ENCODE results near the gene SPRR2F.
"Not testable (repeated sequence)": the region's sequence is repeated elsewhere in the genome, so short reads cannot be mapped to it uniquely, and the experiment has no call there.

SPRR2F gene

DNA sequence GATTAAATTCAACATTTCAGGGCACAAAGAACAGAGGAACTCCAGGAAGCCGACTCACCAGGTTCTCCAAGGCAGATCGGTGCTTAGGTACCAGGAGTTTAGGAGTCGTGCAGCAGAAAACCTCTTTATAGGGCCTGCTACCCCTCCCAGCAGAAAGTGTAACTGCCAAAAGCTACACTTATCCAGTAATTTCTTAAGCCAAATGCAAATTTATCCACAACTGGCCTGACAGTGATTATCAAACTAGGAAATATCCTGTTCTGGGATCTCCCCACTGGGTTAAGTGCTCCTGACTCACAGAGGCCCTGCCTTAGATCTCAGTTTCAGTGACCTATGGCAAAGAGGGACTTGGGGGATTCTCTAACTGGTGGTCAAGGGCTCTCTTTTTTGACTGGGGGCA, at the start of gene SPRR2F:
Gene SPRR2F (minus strand): TSS at position 101 of the 400 bp plus-strand sequence. CDS start 783 bp downstream, outside the sequence.
- DNase-seq = no peak

DNA sequence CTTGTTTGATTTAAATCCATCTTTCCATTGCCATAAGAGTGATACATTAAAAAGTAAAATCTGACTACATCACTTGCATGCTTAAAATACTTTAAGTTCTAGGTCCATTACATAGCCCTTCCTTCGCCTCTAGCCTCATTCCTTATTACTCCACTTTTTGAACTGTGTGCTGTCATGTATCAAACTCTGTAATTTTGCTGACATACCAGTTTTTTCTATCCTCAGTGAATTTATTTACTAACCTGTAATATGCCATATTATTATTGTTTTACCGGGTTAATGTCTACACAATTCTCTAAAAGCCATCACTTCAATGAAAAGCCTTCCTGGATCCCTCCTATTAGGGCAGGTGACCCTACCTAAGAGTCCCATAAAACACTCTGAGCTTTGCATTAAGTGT, 42.2 kb upstream of the SPRR2F start:
- no peak for DNase-seq

- no peak for DNase-seq
Measured at GRCh38 chr1:153152481-153152880, 39.2 kb upstream of the SPRR2F start.

DNA sequence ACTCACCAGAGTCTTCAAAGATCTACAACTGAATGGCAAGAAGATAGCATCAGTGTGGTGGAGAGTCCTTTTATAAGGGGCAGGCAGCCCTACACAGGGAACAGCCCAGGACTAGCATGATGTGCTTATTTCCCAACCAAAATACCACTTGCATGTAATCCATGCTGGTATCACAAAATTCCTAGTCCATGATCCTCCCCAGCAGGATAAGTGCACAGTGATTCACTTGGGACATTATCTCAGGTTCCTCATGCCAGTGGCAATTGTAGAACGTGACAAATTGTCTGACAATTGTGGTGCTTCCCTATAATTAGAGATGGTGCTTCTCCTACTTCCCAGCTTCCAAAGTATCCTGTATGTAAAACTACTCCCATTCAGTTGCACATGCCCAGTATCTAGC, 37.5 kb upstream of the SPRR2F start, which contains the start of gene SPRR2G:
Gene SPRR2G (minus strand): TSS at position 45 of the 400 bp plus-strand sequence. CDS start 780 bp downstream, outside the sequence.
- DNase-seq = no peak

- DNase-seq = no peak
Measured at GRCh38 chr1:153141377-153141776, 28.1 kb upstream of the SPRR2F start.

DNA sequence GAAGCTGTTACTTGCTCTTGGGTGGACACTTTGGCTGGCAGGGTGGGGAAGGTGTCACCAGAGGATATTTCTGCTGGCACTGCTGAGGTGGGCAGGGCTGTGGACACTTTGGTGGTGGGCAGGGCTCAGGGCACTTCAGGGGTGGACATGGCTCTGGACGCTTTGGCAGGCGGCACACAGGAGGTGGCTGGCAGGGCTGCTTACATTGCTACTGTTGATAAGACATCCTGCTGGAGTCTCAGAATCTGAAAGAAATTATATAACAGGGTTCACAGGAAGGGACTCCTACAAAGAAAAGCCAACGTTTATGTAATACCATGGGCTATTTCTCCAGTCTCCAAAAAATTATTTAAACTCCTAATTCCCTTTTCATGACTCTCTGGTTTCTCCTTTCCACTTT, 27.2 kb upstream of the SPRR2F start:
- no peak for DNase-seq

GRCh38 chr1:153133743-153134142, 20.4 kb upstream of the SPRR2F start:
- no peak for DNase-seq

GRCh38 chr1:153133267-153133666, 20.0 kb upstream of the SPRR2F start:
- no peak for DNase-seq

- DNase-seq = not testable (repeated sequence)
Measured at GRCh38 chr1:153128688-153129087, 15.4 kb upstream of the SPRR2F start.

- no peak for DNase-seq
Measured at GRCh38 chr1:153127296-153127695, 14.0 kb upstream of the SPRR2F start.

- no peak for DNase-seq
Measured at GRCh38 chr1:153125536-153125935, 12.2 kb upstream of the SPRR2F start.

- DNase-seq = not testable (repeated sequence)
Measured at GRCh38 chr1:153123793-153124192, 10.5 kb upstream of the SPRR2F start.

- no peak for DNase-seq
Measured at GRCh38 chr1:153122831-153123421, 9.6 kb upstream of the SPRR2F start.

GRCh38 chr1:153120945-153121344, 7.6 kb upstream of the SPRR2F start:
- DNase-seq = no peak

- DNase-seq = no peak
Measured at GRCh38 chr1:153119491-153119971, 6.2 kb upstream of the SPRR2F start.

GRCh38 chr1:153115264-153115663, 1.9 kb upstream of the SPRR2F start:
- DNase-seq = not testable (repeated sequence)

- not testable (repeated sequence) for DNase-seq
Measured at GRCh38 chr1:153112454-153112853, 862 bp downstream of the SPRR2F start.

- DNase-seq = no peak
Measured at GRCh38 chr1:153100245-153100644, 13.1 kb downstream of the SPRR2F start.

DNA sequence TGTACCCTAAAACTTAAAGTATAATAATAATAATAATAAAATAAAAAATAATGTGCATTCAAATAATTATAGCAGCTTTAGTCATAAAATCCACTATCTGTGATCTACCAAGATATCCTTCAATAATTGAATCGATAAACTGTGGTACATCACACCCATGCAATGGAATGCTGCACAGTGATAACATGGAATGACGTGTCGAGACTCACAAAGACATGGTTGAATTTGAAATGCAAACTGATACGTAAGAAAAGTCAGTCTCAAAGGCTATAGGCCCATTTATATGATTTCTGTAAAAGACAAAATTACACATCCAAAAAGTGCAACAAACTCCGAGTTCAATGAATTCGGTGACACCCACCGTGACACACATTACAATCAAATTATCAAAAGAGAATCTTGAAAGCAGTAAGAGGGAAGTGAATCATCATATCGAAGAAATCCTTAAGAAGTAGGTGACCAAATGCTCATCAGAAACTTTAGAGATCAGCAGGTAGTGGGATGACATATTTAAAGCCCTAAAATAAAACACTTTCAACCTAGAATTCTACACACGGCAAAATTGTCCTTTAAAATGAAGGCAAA, 13.8 kb downstream of the SPRR2F start:
- DNase-seq = no peak

DNA sequence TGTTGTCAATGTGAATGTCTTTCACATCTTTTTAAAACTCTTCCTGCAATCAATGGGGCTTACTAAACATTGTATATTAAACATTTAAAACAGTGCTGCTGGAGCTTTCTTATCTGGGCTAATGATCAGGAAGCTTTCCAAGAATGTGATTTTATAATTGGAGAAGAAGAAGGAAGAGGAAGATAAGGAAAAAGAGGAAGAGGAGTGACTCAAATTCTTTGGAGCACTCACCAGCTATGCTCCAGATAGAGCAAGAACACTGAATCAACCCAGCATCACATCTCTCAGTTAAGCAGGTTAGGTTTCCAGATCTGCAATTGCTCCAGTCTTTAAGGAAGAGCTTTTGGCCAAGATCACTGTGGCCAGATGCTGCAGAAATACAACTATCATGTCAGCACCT, 17.6 kb downstream of the SPRR2F start:
- DNase-seq = no peak

GRCh38 chr1:153094426-153094825, 18.9 kb downstream of the SPRR2F start, which contains the start of gene SPRR2E:
TSS of gene SPRR2E (minus strand) at chr1:153094526. CDS start at chr1:153093751, 775 bp downstream.
- no peak for DNase-seq

- no peak for DNase-seq
Measured at GRCh38 chr1:153087652-153088051, 25.7 kb downstream of the SPRR2F start.

DNA sequence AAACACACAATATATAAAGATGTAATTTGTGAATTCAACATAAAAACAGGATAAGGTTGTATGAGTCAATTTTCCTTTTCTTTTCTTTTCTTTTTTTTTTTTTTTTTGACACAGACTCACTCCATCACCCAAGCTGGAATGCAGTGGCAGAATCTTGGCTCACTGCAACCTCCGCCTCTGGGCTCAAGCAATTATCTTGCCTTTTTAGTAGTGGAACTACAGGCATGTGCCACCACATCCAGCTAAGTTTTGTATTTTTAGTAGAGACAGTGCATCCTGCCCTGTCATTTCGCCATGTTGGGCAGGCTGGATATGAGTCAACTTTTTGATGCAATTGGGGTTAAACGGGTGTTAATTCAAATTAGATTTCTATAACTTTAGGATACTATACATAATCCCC, 31.6 kb downstream of the SPRR2F start:
- DNase-seq = no peak
